K562 (cell line): ENCODE data around the gene PGLYRP4. TPM values are rescaled to one million over a fixed set of nuclear protein-coding genes. Genes with fewer than 3 reads are reported as not detected.

Source experiments
- ATAC-seq: fragments of 200-7000 bp; cut with Tn5 transposase; 3 replicates; pipeline ENCODE4 v1.9.1; 2020; ENCODE audit warnings: moderate library complexity
- BruUV-seq: library from RNA; stranded (reverse); fragments of 400-500 nt; replicated peaks from 2 replicates; lab custom pipeline; 2021; lab: Mats Ljungman, UMichigan
- CTCF ChIA-PET: fragments of 300-600 bp; formaldehyde crosslinking; extraction: SDS; loops from one replicate; lab custom pipeline; 2021; ENCODE audit warnings: low intra/inter-chr PET ratio; lab: Yijun Ruan, JAX
- POLR2A ChIA-PET: fragments of 300-600, 350-650 bp; sonication (Branson Sonifier 250); formaldehyde crosslinking; extraction: SDS; loops from one replicate; lab custom pipeline; 2021; ENCODE audit warnings: antibody characterized with exemption, inconsistent platforms; lab: Yijun Ruan, JAX
- DNase-seq, 4 experiments: peaks; one replicate each; pipeline versions ENCODE4 v3.0.0 to v3.0.0-alpha.2; 2011 to 2018; ENCODE audit warnings: low spot score in 3 of 4, mixed read lengths in 3 of 4; ENCODE audit errors: extremely low read depth in 1 of 4
- FAIRE-seq: peaks from 2 replicates; lab custom pipeline; 2011; peaks lifted over from hg19 to GRCh38; lab: Jason Lieb, UNC
- H2AFZ ChIP-seq: 2 replicates; pipeline ENCODE4 v1.6.0; 2011; ENCODE audit warnings: low read depth, low read length, control low read depth, inconsistent platforms
- H3K27ac ChIP-seq: fragments of 200-600 bp; 3 replicates; pipeline ENCODE4 v1.8.0; 2011; ENCODE audit warnings: low read depth, mild to moderate bottlenecking, control low read depth, inconsistent platforms, low read length, moderate library complexity, mixed read lengths; ENCODE audit errors: extremely low read depth
- H3K27me3 ChIP-seq, 2 experiments: fragments of 300-600 bp in 1 of 2; 2 replicates in 1 of 2; 3 replicates in 1 of 2; pipeline versions ENCODE4 v1.6.0 to v1.8.0; 2011; ENCODE audit warnings: inconsistent platforms in 2 of 2, low read length in 2 of 2, mild to moderate bottlenecking in 1 of 2, mixed read lengths in 1 of 2, moderate library complexity in 1 of 2; ENCODE audit not compliant: control insufficient read depth in 2 of 2, insufficient read depth in 2 of 2
- H3K36me3 ChIP-seq: fragments of 300-600 bp; 3 replicates; pipeline ENCODE4 v1.8.0; 2011; ENCODE audit warnings: mild to moderate bottlenecking, low read length, inconsistent platforms; ENCODE audit not compliant: control insufficient read depth, insufficient read depth
- H3K4me1 ChIP-seq, 2 experiments: fragments of 200-600 bp in 1 of 2; replicated peaks in 1 of 2; 2 replicates in 1 of 2; 3 replicates in 1 of 2; pipeline versions ENCODE4 v1.5.1 to v1.8.0; 2011; ENCODE audit warnings: inconsistent platforms in 2 of 2, low read length in 2 of 2, mild to moderate bottlenecking in 1 of 2, mixed read lengths in 1 of 2, moderate library complexity in 1 of 2; ENCODE audit not compliant: control insufficient read depth in 2 of 2, insufficient read depth in 2 of 2
- H3K4me2 ChIP-seq: 2 replicates; pipeline ENCODE4 v1.6.1; 2011; ENCODE audit warnings: low read length, control low read depth, inconsistent platforms, mixed read lengths; ENCODE audit not compliant: insufficient read depth
- H3K4me3 ChIP-seq: fragments of 200-600 bp; sonication (generic), shearing (Covaris generic); 2 replicates; pipeline ENCODE4 v1.5.1; 2016; ENCODE audit warnings: control low read depth, inconsistent platforms
- H3K79me2 ChIP-seq: fragments of 200-600 bp; 3 replicates; pipeline ENCODE4 v1.8.0; 2011; ENCODE audit warnings: low read length, inconsistent platforms; ENCODE audit not compliant: control insufficient read depth, insufficient read depth
- H3K9ac ChIP-seq, 2 experiments: 2 replicates each; pipeline versions ENCODE4 v1.6.0 to v1.6.1; 2011; ENCODE audit warnings: low read depth in 2 of 2, low read length in 2 of 2, control low read depth in 1 of 2, inconsistent platforms in 1 of 2, mild to moderate bottlenecking in 1 of 2, mixed read lengths in 1 of 2; ENCODE audit not compliant: insufficient read depth in 1 of 2
- H3K9me1 ChIP-seq: one replicate; pipeline ENCODE4 v1.6.0; 2011; ENCODE audit warnings: inconsistent platforms, mild to moderate bottlenecking, low read length, moderate library complexity; ENCODE audit not compliant: control insufficient read depth, insufficient read depth
- H3K9me3 ChIP-seq: replicated peaks from 2 replicates; pipeline ENCODE4 v1.5.1; 2011; ENCODE audit warnings: low read depth, low read length, inconsistent platforms; ENCODE audit not compliant: control insufficient read depth, insufficient read depth
- H4K20me1 ChIP-seq: replicated peaks from 2 replicates; pipeline ENCODE4 v1.6.1; 2011; ENCODE audit warnings: low read length, inconsistent platforms, mixed read lengths; ENCODE audit not compliant: control insufficient read depth, insufficient read depth
- BCL6 ChIP-seq: fragments of 250-450 bp; sonication (Bioruptor Pico); IDR thresholded peaks from 2 replicates; pipeline ENCODE4 v1.4.0; 2020
- BHLHE40 ChIP-seq: IDR thresholded peaks from 2 replicates; pipeline ENCODE4 v1.6.1; 2011; ENCODE audit warnings: low read length, improper control_type of control experiment
- CREB1 ChIP-seq, 2 experiments: sonication (generic) in 1 of 2; formaldehyde crosslinking in 1 of 2; IDR thresholded peaks; 2 replicates each; pipeline versions ENCODE4 v1.6.1 to v1.8.0; 2012 to 2022; ENCODE audit warnings: inconsistent platforms in 1 of 2, mild to moderate bottlenecking in 1 of 2, missing genetic modification reagents in 1 of 2, moderate library complexity in 1 of 2
- CXXC5 ChIP-seq: fragments of 250-450 bp; sonication (Bioruptor Pico); IDR thresholded peaks from 2 replicates; pipeline ENCODE4 v1.8.0; 2022; ENCODE audit warnings: inconsistent platforms, mild to moderate bottlenecking, moderate library complexity
- ELF4 ChIP-seq: fragments of 450-650 bp; formaldehyde crosslinking; IDR thresholded peaks from 2 replicates; pipeline ENCODE4 v1.4.0; 2022; ENCODE audit warnings: missing genetic modification characterization
- GTF2F1 ChIP-seq: IDR thresholded peaks from 2 replicates; pipeline ENCODE4 v1.6.1; 2011; ENCODE audit warnings: low read depth, low read length, improper control_type of control experiment
- NR2C1 ChIP-seq, 2 experiments: fragments of 450-650 bp; IDR thresholded peaks; 2 replicates each; pipeline ENCODE4 v1.6.1; 2017; ENCODE audit warnings: mild to moderate bottlenecking in 2 of 2, antibody characterized with exemption in 1 of 2, inconsistent platforms in 1 of 2, missing compliant biosample characterization in 1 of 2, missing genetic modification characterization in 1 of 2
- STAG1 ChIP-seq: sonication (generic); formaldehyde crosslinking; IDR thresholded peaks from 2 replicates; pipeline ENCODE4 v1.5.0; 2020; ENCODE audit warnings: missing genetic modification reagents, borderline replicate concordance
- ZNF165 ChIP-seq: fragments of 250-450 bp; sonication (Bioruptor Pico); IDR thresholded peaks from 2 replicates; pipeline ENCODE4 v1.4.0; 2020; ENCODE audit warnings: borderline replicate concordance
- ZNF436 ChIP-seq: fragments of 250-450, 450-650 bp; sonication (Bioruptor Pico); formaldehyde crosslinking; IDR thresholded peaks from 2 replicates; pipeline ENCODE4 v1.7.0; 2020; ENCODE audit warnings: mild to moderate bottlenecking
- ZNF445 ChIP-seq: fragments of 250-450 bp; sonication (Bioruptor Pico); IDR thresholded peaks from 2 replicates; pipeline ENCODE4 v1.4.0; 2020; ENCODE audit warnings: low read depth, mild to moderate bottlenecking, moderate library complexity
- WGBS: fragments of 100-300 bp; shearing (Covaris generic); methylation state at CpG from one replicate; pipeline ENCODE4 v1.1.6; 2016; ENCODE audit warnings: low coverage, mixed read lengths; ENCODE audit not compliant: insufficient coverage; ENCODE audit errors: missing lambda C conversion rate; 5-methylcytosine and 5-hydroxymethylcytosine counted together
- in situ Hi-C: fragments of 300-500 bp; cut with MboI; formaldehyde crosslinking; loops from 4 replicates; pipeline ENCODE4 v1.15.0; 2018; ENCODE audit warnings: inconsistent platforms, mixed read lengths
- intact Hi-C: fragments of 100-400 bp; cut with micrococcal nuclease; formaldehyde crosslinking; loops from 2 replicates; pipeline ENCODE4 v1.14.2; 2022
- polyA plus RNA-seq, 8 experiments: library from polyadenylated mRNA; depleted of rRNA in 4 of 8; stranded (reverse) in 5 of 8; unstranded in 3 of 8; fragments of >200 nt; fragmentation: Nextera tagmentation in 2 of 8; fragmentation: Illumina TruSeq in 1 of 8; extraction: Ambion mirVana in 2 of 8; extraction: Trizol in 1 of 8; gene quantifications; 2 replicates each; pipeline versions ENCODE4 v1.2.1 to v1.2.3, GENCODE V29; 2011 to 2014; ENCODE audit warnings: inconsistent platforms in 1 of 8, missing spikeins in 1 of 8
- total RNA-seq, 7 experiments: library from RNA; depleted of rRNA in 6 of 7; stranded (reverse); fragments of >200 nt in 6 of 7; fragmentation: Illumina TruSeq in 2 of 7; extraction: Trizol in 2 of 7; gene quantifications; 2 replicates each; pipeline versions ENCODE4 v1.2.1 to v1.2.3, GENCODE V29; 2011 to 2021; ENCODE audit warnings: low replicate concordance in 1 of 7
- TF ChIP-seq, protein P1 (sequence below), 2 experiments: fragments of 450-650 bp in 1 of 2; sonication (generic) in 1 of 2; formaldehyde crosslinking; conservative IDR thresholded peaks; 2 replicates each; pipeline versions ENCODE4 v1.4.0 to v1.8.1; 2020 to 2022; ENCODE audit warnings: mild to moderate bottlenecking in 1 of 2, missing genetic modification reagents in 1 of 2
- TF ChIP-seq, protein P2 (sequence below): fragments of 250-450 bp; sonication (Bioruptor Pico); IDR thresholded peaks from 2 replicates; pipeline ENCODE4 v1.8.0; 2022; ENCODE audit warnings: moderate library complexity, mild to moderate bottlenecking, inconsistent platforms
- TF ChIP-seq, protein P3 (sequence below): fragments of 250-450 bp; sonication (Bioruptor Pico); IDR thresholded peaks from 2 replicates; pipeline ENCODE4 v1.5.0; 2021
- TF ChIP-seq, protein P4 (sequence below), 2 experiments: fragments of 450-650 bp in 1 of 2; sonication (generic) in 1 of 2; formaldehyde crosslinking in 1 of 2; IDR thresholded peaks in 1 of 2; conservative IDR thresholded peaks in 1 of 2; 2 replicates each; pipeline versions ENCODE4 v1.6.1 to v1.8.1; 2016 to 2023; ENCODE audit warnings: mild to moderate bottlenecking in 2 of 2, moderate library complexity in 2 of 2, inconsistent platforms in 1 of 2, missing genetic modification reagents in 1 of 2
- TF ChIP-seq, protein P5 (sequence below): fragments of 450-650 bp; IDR thresholded peaks from one replicate; pipeline ENCODE4 v1.6.1; 2018; ENCODE audit warnings: mild to moderate bottlenecking, moderate library complexity; ENCODE audit not compliant: partially characterized antibody
- TF ChIP-seq, protein P6 (sequence below): sonication (generic); formaldehyde crosslinking; IDR thresholded peaks from 2 replicates; pipeline ENCODE4 v1.9.0; 2022; ENCODE audit warnings: mild to moderate bottlenecking, missing genetic modification reagents

Gene PGLYRP4
- total and polyA plus RNA-seq, 9 of the 15 experiments (the other 6 are each of a cell fraction or from before 2014, with no cell fraction given) = 0.06 to 0.13 (median 0.11) TPM; not detected in 6

DNA sequence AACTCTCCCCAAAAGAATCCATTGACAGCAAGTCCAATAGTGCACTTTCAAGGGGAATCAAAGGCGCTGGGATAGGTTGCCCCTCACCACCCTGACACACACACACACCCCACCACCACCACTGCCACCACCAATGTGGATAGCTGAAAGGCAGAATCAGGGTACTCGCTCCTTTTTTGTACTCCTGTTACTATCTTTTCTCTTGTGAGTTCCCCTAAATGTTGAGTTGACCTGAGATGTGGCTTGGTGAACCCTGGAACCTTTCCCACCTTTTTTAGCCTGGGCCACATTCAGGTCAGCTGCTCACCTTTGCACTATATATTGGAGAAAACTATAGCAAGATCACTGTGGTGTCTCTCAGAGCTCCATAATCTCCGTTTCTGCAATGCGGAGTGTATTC, 38.4 kb upstream of the PGLYRP4 start:
- intact Hi-C loops = no loop called here
- ATAC-seq = no peak
- BruUV-seq = no TSS peak
- TF ChIP-seq, protein P1, sequence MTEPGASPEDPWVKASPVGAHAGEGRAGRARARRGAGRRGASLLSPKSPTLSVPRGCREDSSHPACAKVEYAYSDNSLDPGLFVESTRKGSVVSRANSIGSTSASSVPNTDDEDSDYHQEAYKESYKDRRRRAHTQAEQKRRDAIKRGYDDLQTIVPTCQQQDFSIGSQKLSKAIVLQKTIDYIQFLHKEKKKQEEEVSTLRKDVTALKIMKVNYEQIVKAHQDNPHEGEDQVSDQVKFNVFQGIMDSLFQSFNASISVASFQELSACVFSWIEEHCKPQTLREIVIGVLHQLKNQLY (CRISPR knock-in tag; conservative IDR thresholded peaks at IDR 0.05) = no peak
- TF ChIP-seq CXXC5 (no peak), ELF4 (CRISPR knock-in tag) (no peak), NR2C1 (IDR thresholded peaks at IDR 0.05) (no peak), NR2C1 (tag; IDR thresholded peaks at IDR 0.05) (no peak), BHLHE40 (no peak), ZNF436 (CRISPR knock-in tag) (no peak), ZNF445 (no peak), CREB1 (IDR thresholded peaks at IDR 0.05) (no peak), CREB1 (CRISPR knock-in tag; IDR thresholded peaks at IDR 0.05) (no peak), STAG1 (CRISPR knock-in tag) (no peak), ZNF165 (CRISPR knock-in tag) (no peak), BCL6 (CRISPR knock-in tag) (no peak), GTF2F1 (no peak)
- TF ChIP-seq, protein P2, sequence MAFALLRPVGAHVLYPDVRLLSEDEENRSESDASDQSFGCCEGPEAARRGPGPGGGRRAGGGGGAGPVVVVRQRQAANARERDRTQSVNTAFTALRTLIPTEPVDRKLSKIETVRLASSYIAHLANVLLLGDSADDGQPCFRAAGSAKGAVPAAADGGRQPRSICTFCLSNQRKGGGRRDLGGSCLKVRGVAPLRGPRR (CRISPR knock-in tag) = no peak
- TF ChIP-seq, protein P3, sequence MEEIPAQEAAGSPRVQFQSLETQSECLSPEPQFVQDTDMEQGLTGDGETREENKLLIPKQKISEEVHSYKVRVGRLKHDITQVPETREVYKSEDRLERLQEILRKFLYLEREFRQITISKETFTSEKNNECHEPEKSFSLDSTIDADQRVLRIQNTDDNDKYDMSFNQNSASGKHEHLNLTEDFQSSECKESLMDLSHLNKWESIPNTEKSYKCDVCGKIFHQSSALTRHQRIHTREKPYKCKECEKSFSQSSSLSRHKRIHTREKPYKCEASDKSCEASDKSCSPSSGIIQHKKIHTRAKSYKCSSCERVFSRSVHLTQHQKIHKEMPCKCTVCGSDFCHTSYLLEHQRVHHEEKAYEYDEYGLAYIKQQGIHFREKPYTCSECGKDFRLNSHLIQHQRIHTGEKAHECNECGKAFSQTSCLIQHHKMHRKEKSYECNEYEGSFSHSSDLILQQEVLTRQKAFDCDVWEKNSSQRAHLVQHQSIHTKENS (CRISPR knock-in tag) = no peak
- TF ChIP-seq, protein P4, sequence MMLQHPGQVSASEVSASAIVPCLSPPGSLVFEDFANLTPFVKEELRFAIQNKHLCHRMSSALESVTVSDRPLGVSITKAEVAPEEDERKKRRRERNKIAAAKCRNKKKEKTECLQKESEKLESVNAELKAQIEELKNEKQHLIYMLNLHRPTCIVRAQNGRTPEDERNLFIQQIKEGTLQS (IDR thresholded peaks at IDR 0.05) = no peak
- TF ChIP-seq, protein P4 (CRISPR knock-in tag; conservative IDR thresholded peaks at IDR 0.05) = no peak
- TF ChIP-seq, protein P5, sequence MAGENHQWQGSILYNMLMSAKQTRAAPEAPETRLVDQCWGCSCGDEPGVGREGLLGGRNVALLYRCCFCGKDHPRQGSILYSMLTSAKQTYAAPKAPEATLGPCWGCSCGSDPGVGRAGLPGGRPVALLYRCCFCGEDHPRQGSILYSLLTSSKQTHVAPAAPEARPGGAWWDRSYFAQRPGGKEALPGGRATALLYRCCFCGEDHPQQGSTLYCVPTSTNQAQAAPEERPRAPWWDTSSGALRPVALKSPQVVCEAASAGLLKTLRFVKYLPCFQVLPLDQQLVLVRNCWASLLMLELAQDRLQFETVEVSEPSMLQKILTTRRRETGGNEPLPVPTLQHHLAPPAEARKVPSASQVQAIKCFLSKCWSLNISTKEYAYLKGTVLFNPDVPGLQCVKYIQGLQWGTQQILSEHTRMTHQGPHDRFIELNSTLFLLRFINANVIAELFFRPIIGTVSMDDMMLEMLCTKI = no peak
- TF ChIP-seq, protein P6, sequence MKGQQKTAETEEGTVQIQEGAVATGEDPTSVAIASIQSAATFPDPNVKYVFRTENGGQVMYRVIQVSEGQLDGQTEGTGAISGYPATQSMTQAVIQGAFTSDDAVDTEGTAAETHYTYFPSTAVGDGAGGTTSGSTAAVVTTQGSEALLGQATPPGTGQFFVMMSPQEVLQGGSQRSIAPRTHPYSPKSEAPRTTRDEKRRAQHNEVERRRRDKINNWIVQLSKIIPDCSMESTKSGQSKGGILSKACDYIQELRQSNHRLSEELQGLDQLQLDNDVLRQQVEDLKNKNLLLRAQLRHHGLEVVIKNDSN (CRISPR knock-in tag) = no peak

More for the DNA sequence above, 38.4 kb upstream of the PGLYRP4 start:
- Histone ChIP-seq H3K36me3 (no peaks in the 10 kb centered on the region), H2AFZ (no peak overlapping the region), H3K4me3 (no peak overlapping the region), H3K4me1 (peaks cover 0 to 6% of the 10 kb centered on the region in 2 experiments; a peak in 1 of 5 replicates), H3K9me1 (no peaks in the 10 kb centered on the region), H3K9ac (no peak overlapping the region), H4K20me1 (peaks cover 3% of the 10 kb centered on the region; the same call in 1 of the 2 replicates), H3K4me2 (no peak overlapping the region), H3K79me2 (no peaks in the 10 kb centered on the region), H3K9me3 (no peaks in the 10 kb centered on the region), H3K27me3 (peaks cover 0 to 21% of the 10 kb centered on the region in 2 experiments; a peak in 4 of 5 replicates), H3K27ac (no peak overlapping the region)
- WGBS = 1% methylated on average over 4 of the region's 4 CpGs
- FAIRE-seq (no peak), DNase-seq (no peak)
- ChIA-PET POLR2A (interaction anchor here (1.5 kb wide), 1 partner anchor 8 kb away, joined by 3 read pairs; no protein-coding TSS in a partner anchor), CTCF (no interaction called here)
- in situ Hi-C loops = no loop called here
